HEK293 (cell line): ENCODE measurements around the gene SPDYE3.
"Not testable (repeated sequence)": the region's sequence is repeated elsewhere in the genome, so short reads cannot be mapped to it uniquely, and the experiment has no call there.

Experiments
- BCL11A ChIP-seq: fragments of 450-650 bp; formaldehyde crosslinking; IDR thresholded peaks from 2 replicates; pipeline ENCODE4 v1.5.1; 2016; ENCODE audit warnings: low read depth, missing biosample characterization, missing genetic modification characterization
- CTCF ChIP-seq: fragments of 450-650 bp; formaldehyde crosslinking; IDR thresholded peaks from 2 replicates; pipeline ENCODE4 v1.5.1; 2016; ENCODE audit warnings: missing biosample characterization, missing genetic modification characterization
- GLI4 ChIP-seq: fragments of 450-650 bp; formaldehyde crosslinking; IDR thresholded peaks from 2 replicates; pipeline ENCODE4 v1.5.1; 2016; ENCODE audit warnings: missing biosample characterization, missing genetic modification characterization
- TSHZ1 ChIP-seq: fragments of 450-650 bp; formaldehyde crosslinking; IDR thresholded peaks from 2 replicates; pipeline ENCODE4 v1.5.1; 2016; ENCODE audit warnings: missing biosample characterization, missing genetic modification characterization, borderline replicate concordance
- ZBTB21 ChIP-seq: fragments of 450-650 bp; formaldehyde crosslinking; IDR thresholded peaks from 2 replicates; pipeline ENCODE4 v1.5.1; 2017; ENCODE audit warnings: missing biosample characterization, missing genetic modification characterization

- TF ChIP-seq CTCF, GLI4, BCL11A (tag by site-specific recombination): not testable (repeated sequence)
- TF ChIP-seq TSHZ1 (tag by site-specific recombination) (peak; percentile 59; the same call in 1 of the 2 replicates), ZBTB21 (tag by site-specific recombination) (peak; percentile 29; the same call in 1 of the 2 replicates)
Observed at GRCh38 chr7:100264669-100265165, 42.8 kb upstream of the SPDYE3 start.
